ENCODE measurements around the gene DPP4. TPM values are rescaled to one million over a fixed set of nuclear protein-coding genes. Genes with fewer than 3 reads are reported as not detected.

DPP4 gene
- total RNA-seq, 2 experiments from 2014 or later = 29.9 to 30.7 TPM

GRCh38 chr2:162079514-162079913 lies 5.5 kb upstream of the DPP4 start:
- H3K36me3 Mint-ChIP-seq = peaks cover 24% of the 10 kb centered on the region
- H3K4me3 Mint-ChIP-seq = no peak overlapping the region
- H3K4me1 Mint-ChIP-seq (ENCODE audit: low read depth) = peaks cover 13% of the 10 kb centered on the region
- intact Hi-C loops (cut with micrococcal nuclease) = no loop called here
- ChIA-PET POLR2A (no interaction called here), CTCF (no interaction called here)
- peaks cover 32% of the 10 kb centered on the region for H3K9me3 Mint-ChIP-seq
- no peak overlapping the region for H3K27ac Mint-ChIP-seq
- no peaks in the 10 kb centered on the region for H3K27me3 Mint-ChIP-seq
- no peak for DNase-seq

GRCh38 chr2:162075689-162076132 lies 1.7 kb upstream of the DPP4 start:
- DNase-seq = no peak
- Mint-ChIP-seq H3K36me3 (peaks cover 30% of the 10 kb centered on the region), H3K9me3 (peaks cover 32% of the 10 kb centered on the region), H3K4me1 (ENCODE audit: low read depth) (peaks cover 40% of the 10 kb centered on the region), H3K27ac (peak overlapping the region; percentile 18), H3K27me3 (no peaks in the 10 kb centered on the region), H3K4me3 (no peak overlapping the region)
- CTCF ChIA-PET = interaction anchor here (1.4 to 4.0 kb wide), 3 partner anchors 69 to 129 kb away, joined by 3 to 12 read pairs (median 3); no protein-coding TSS in a partner anchor
- POLR2A ChIA-PET = interaction anchor here (4.1 kb wide), 1 partner anchor 17 kb away, joined by 31 read pairs; no protein-coding TSS in a partner anchor
- intact Hi-C loops (cut with micrococcal nuclease) = no loop called here

GRCh38 chr2:162074928-162075688 lies 1.1 kb upstream of the DPP4 start:
- peaks cover 46% of the 10 kb centered on the region for H3K4me1 Mint-ChIP-seq (ENCODE audit: low read depth)
- H3K27ac Mint-ChIP-seq = no peak overlapping the region
- H3K9me3 Mint-ChIP-seq = peaks cover 31% of the 10 kb centered on the region
- no peak overlapping the region for H3K4me3 Mint-ChIP-seq
- intact Hi-C loops (cut with micrococcal nuclease) = loop anchor here (5.0 kb wide), 1 partner anchor 242 kb away; the partner anchor contains the start of gene IFIH1
- no peak for DNase-seq
- POLR2A ChIA-PET = interaction anchor here (4.1 kb wide), 1 partner anchor 16 kb away, joined by 31 read pairs; no protein-coding TSS in a partner anchor
- CTCF ChIA-PET = interaction anchor here (1.4 to 4.5 kb wide), 4 partner anchors 16 to 128 kb away, joined by 3 to 45 read pairs (median 8); no protein-coding TSS in a partner anchor
- no peaks in the 10 kb centered on the region for H3K27me3 Mint-ChIP-seq
- H3K36me3 Mint-ChIP-seq = peaks cover 36% of the 10 kb centered on the region

GRCh38 chr2:162074632-162074895 lies 549 bp upstream of the DPP4 start:
- DNase-seq = no peak
- ChIA-PET CTCF (interaction anchor here (1.3 to 4.5 kb wide), 4 partner anchors 16 to 83 kb away, joined by 3 to 45 read pairs (median 8); no protein-coding TSS in a partner anchor), POLR2A (interaction anchor here (0.6 to 4.1 kb wide), 2 partner anchors 15 to 45 kb away, joined by 3 to 31 read pairs; no protein-coding TSS in a partner anchor)
- Mint-ChIP-seq H3K27me3 (no peaks in the 10 kb centered on the region), H3K36me3 (peaks cover 32% of the 10 kb centered on the region), H3K4me3 (peak overlapping the region; percentile 90), H3K4me1 (ENCODE audit: low read depth) (peaks cover 47% of the 10 kb centered on the region), H3K27ac (peak overlapping the region; percentile 71), H3K9me3 (peaks cover 25% of the 10 kb centered on the region)
- intact Hi-C loops (cut with micrococcal nuclease) = loop anchor here (5.0 kb wide), 1 partner anchor 243 kb away; the partner anchor contains the start of gene IFIH1

GRCh38 chr2:162072976-162073887 lies 783 bp downstream of the DPP4 start:
- intact Hi-C loops (cut with micrococcal nuclease) = loop anchor here (1.0 to 5.0 kb wide), 7 partner anchors 14 to 906 kb away; partner anchors contain the start of gene IFIH1
- CTCF ChIA-PET = interaction anchor here (1.3 to 4.5 kb wide), 5 partner anchors 14 to 120 kb away, joined by 3 to 45 read pairs (median 9); no protein-coding TSS in a partner anchor
- H3K4me1 Mint-ChIP-seq (ENCODE audit: low read depth) = peaks cover 56% of the 10 kb centered on the region
- H3K36me3 Mint-ChIP-seq = peaks cover 24% of the 10 kb centered on the region
- POLR2A ChIA-PET = interaction anchor here (1.2 to 4.1 kb wide), 2 partner anchors 14 to 61 kb away, joined by 3 to 31 read pairs; no protein-coding TSS in a partner anchor
- H3K4me3 Mint-ChIP-seq = peak overlapping the region; percentile 90
- H3K27me3 Mint-ChIP-seq = no peaks in the 10 kb centered on the region
- peak; percentile 29 for DNase-seq
- H3K27ac Mint-ChIP-seq = peak overlapping the region; percentile 82
- H3K9me3 Mint-ChIP-seq = peaks cover 12% of the 10 kb centered on the region

GRCh38 chr2:162072181-162072702 lies 1.8 kb downstream of the DPP4 start:
- H3K27me3 Mint-ChIP-seq = no peaks in the 10 kb centered on the region
- CTCF ChIA-PET = interaction anchor here (1.0 to 4.5 kb wide), 6 partner anchors 13 to 119 kb away, joined by 3 to 45 read pairs (median 8); no protein-coding TSS in a partner anchor
- peaks cover 2% of the 10 kb centered on the region for H3K9me3 Mint-ChIP-seq
- DNase-seq = no peak
- H3K27ac Mint-ChIP-seq = peak overlapping the region; percentile 82
- H3K36me3 Mint-ChIP-seq = peaks cover 15% of the 10 kb centered on the region
- intact Hi-C loops (cut with micrococcal nuclease) = loop anchor here (1.0 to 5.0 kb wide), 7 partner anchors 13 to 905 kb away; partner anchors contain the start of gene IFIH1
- POLR2A ChIA-PET = interaction anchor here (4.1 kb wide), 1 partner anchor 13 kb away, joined by 31 read pairs; no protein-coding TSS in a partner anchor
- H3K4me3 Mint-ChIP-seq = peak overlapping the region; percentile 90
- peaks cover 63% of the 10 kb centered on the region for H3K4me1 Mint-ChIP-seq (ENCODE audit: low read depth)

- H3K36me3 Mint-ChIP-seq = peaks cover 15% of the 10 kb centered on the region
- no peaks in the 10 kb centered on the region for H3K9me3 Mint-ChIP-seq
- H3K27me3 Mint-ChIP-seq = no peaks in the 10 kb centered on the region
- intact Hi-C loops (cut with micrococcal nuclease) = loop anchor here (5.0 kb wide), 1 partner anchor 246 kb away; the partner anchor contains the start of gene IFIH1
- POLR2A ChIA-PET = interaction anchor here (0.6 to 1.2 kb wide), 2 partner anchors 11 to 53 kb away, joined by 4 read pairs; no protein-coding TSS in a partner anchor
- H3K4me3 Mint-ChIP-seq = peak overlapping the region; percentile 37
- CTCF ChIA-PET = interaction anchor here (4.5 kb wide), 1 partner anchor 12 kb away, joined by 45 read pairs; no protein-coding TSS in a partner anchor
- peaks cover 68% of the 10 kb centered on the region for H3K4me1 Mint-ChIP-seq (ENCODE audit: low read depth)
- H3K27ac Mint-ChIP-seq = peak overlapping the region; percentile 6
- no peak for DNase-seq
Observed at GRCh38 chr2:162071001-162071400, 3.0 kb downstream of the DPP4 start.

GRCh38 chr2:162070228-162070936 lies 3.6 kb downstream of the DPP4 start:
- Mint-ChIP-seq H3K27ac (peak overlapping the region; percentile 21), H3K36me3 (peaks cover 15% of the 10 kb centered on the region), H3K4me1 (ENCODE audit: low read depth) (peaks cover 64% of the 10 kb centered on the region), H3K4me3 (peak overlapping the region; percentile 18), H3K27me3 (no peaks in the 10 kb centered on the region), H3K9me3 (no peaks in the 10 kb centered on the region)
- POLR2A ChIA-PET = interaction anchor here (0.6 to 1.2 kb wide), 2 partner anchors 11 to 52 kb away, joined by 4 read pairs; no protein-coding TSS in a partner anchor
- DNase-seq = no peak
- CTCF ChIA-PET = interaction anchor here (4.5 kb wide), 1 partner anchor 11 kb away, joined by 45 read pairs; no protein-coding TSS in a partner anchor
- intact Hi-C loops (cut with micrococcal nuclease) = loop anchor here (5.0 kb wide), 1 partner anchor 247 kb away; the partner anchor contains the start of gene IFIH1

- CTCF ChIA-PET = no interaction called here
- peaks cover 14% of the 10 kb centered on the region for H3K36me3 Mint-ChIP-seq
- POLR2A ChIA-PET = no interaction called here
Observed at GRCh38 chr2:162069267-162069903, 4.6 kb downstream of the DPP4 start.

GRCh38 chr2:162067596-162067995 lies 6.4 kb downstream of the DPP4 start:
- intact Hi-C loops (cut with micrococcal nuclease) = no loop called here
- ChIA-PET POLR2A (no interaction called here), CTCF (interaction anchor here (0.7 kb wide), 1 partner anchor 54 kb away, joined by 3 read pairs; no protein-coding TSS in a partner anchor)
- DNase-seq = no peak
- Mint-ChIP-seq H3K4me3 (no peak overlapping the region), H3K9me3 (no peaks in the 10 kb centered on the region), H3K27me3 (no peaks in the 10 kb centered on the region), H3K27ac (no peak overlapping the region), H3K4me1 (ENCODE audit: low read depth) (peaks cover 71% of the 10 kb centered on the region), H3K36me3 (peaks cover 12% of the 10 kb centered on the region)

More at GRCh38 chr2:162069267-162069903, 4.6 kb downstream of the DPP4 start:
- intact Hi-C loops (cut with micrococcal nuclease) = no loop called here
- no peaks in the 10 kb centered on the region for H3K27me3 Mint-ChIP-seq
- no peak for DNase-seq
- no peaks in the 10 kb centered on the region for H3K9me3 Mint-ChIP-seq
- peaks cover 62% of the 10 kb centered on the region for H3K4me1 Mint-ChIP-seq (ENCODE audit: low read depth)
- H3K27ac Mint-ChIP-seq = no peak overlapping the region
- no peak overlapping the region for H3K4me3 Mint-ChIP-seq

Measured in activated CD4-positive, alpha-beta memory T cell treated with anti-CD3 and anti-CD28 coated beads for 36 hours (primary cell).